ENCODE results near the gene CCDC181. TPM values are rescaled to one million over a fixed set of nuclear protein-coding genes. Genes with fewer than 3 reads are reported as not detected.

CCDC181 gene
- total and polyA plus RNA-seq, 4 donors: 0.02 to 0.08 TPM; not detected in 2

- Histone ChIP-seq H3K4me3 (ENCODE audit: low read depth in 1 of 3, low read length in 3 of 3) (no peak overlapping the region), H3K4me1 (ENCODE audit: control insufficient read depth in 4 of 4, insufficient read depth in 4 of 4, low read length in 3 of 4) (peaks cover 0 to 13% (median 6%) of the 10 kb centered on the region in 4 donors), H3K27ac (ENCODE audit: low read depth in 1 of 2, low read length in 2 of 2) (no peak overlapping the region), H3K27me3 (ENCODE audit: control insufficient read depth in 4 of 4, insufficient read depth in 4 of 4, low read length in 3 of 4) (no peaks in the 10 kb centered on the region), H3K36me3 (ENCODE audit: control insufficient read depth in 4 of 4, insufficient read depth in 3 of 4, low read depth in 1 of 4, low read length in 3 of 4) (peaks cover 1 to 4% (median 4%) of the 10 kb centered on the region in 4 donors), H3K9ac (ENCODE audit: low read depth in 1 of 2, low read length in 2 of 2) (no peak overlapping the region), H3K9me3 (ENCODE audit: control insufficient read depth in 4 of 4, low read length in 3 of 4) (no peaks in the 10 kb centered on the region)
- 97% methylated on average over 5 of the region's 5 CpGs for WGBS
- DNase-seq (ENCODE audit: low spot score): no peak
- TF ChIP-seq NR2F2 (IDR thresholded peaks at IDR 0.05) (no peak), MAX (IDR thresholded peaks at IDR 0.05) (no peak), TAF1 (conservative IDR thresholded peaks at IDR 0.05) (no peak), ZBTB33 (IDR thresholded peaks at IDR 0.05) (no peak), RXRA (IDR thresholded peaks at IDR 0.05) (no peak), HNF4G (IDR thresholded peaks at IDR 0.05) (no peak), GABPA (IDR thresholded peaks at IDR 0.05 in 1 of 2, conservative IDR thresholded peaks at IDR 0.05 in 1 of 2) (no peak), FOXA2 (IDR thresholded peaks at IDR 0.05) (no peak), HNF4A (conservative IDR thresholded peaks at IDR 0.05) (no peak), FOXA1 (IDR thresholded peaks at IDR 0.05) (no peak), REST (IDR thresholded peaks at IDR 0.05) (no peak), YY1 (IDR thresholded peaks at IDR 0.05) (no peak), RAD21 (IDR thresholded peaks at IDR 0.05) (no peak), SP1 (IDR thresholded peaks at IDR 0.05) (no peak), EGR1 (IDR thresholded peaks at IDR 0.05; ENCODE audit: low read depth in 2 of 2) (no peak)
- TF ChIP-seq, protein P1, sequence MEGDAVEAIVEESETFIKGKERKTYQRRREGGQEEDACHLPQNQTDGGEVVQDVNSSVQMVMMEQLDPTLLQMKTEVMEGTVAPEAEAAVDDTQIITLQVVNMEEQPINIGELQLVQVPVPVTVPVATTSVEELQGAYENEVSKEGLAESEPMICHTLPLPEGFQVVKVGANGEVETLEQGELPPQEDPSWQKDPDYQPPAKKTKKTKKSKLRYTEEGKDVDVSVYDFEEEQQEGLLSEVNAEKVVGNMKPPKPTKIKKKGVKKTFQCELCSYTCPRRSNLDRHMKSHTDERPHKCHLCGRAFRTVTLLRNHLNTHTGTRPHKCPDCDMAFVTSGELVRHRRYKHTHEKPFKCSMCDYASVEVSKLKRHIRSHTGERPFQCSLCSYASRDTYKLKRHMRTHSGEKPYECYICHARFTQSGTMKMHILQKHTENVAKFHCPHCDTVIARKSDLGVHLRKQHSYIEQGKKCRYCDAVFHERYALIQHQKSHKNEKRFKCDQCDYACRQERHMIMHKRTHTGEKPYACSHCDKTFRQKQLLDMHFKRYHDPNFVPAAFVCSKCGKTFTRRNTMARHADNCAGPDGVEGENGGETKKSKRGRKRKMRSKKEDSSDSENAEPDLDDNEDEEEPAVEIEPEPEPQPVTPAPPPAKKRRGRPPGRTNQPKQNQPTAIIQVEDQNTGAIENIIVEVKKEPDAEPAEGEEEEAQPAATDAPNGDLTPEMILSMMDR (IDR thresholded peaks at IDR 0.05; ENCODE audit: low read depth, low read length, missing input control): no peak
- TF ChIP-seq, protein P2, sequence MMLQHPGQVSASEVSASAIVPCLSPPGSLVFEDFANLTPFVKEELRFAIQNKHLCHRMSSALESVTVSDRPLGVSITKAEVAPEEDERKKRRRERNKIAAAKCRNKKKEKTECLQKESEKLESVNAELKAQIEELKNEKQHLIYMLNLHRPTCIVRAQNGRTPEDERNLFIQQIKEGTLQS (IDR thresholded peaks at IDR 0.05): no peak
These were observed 35.1 kb upstream of the CCDC181 start for GRCh38 chr1:169462385-169462784.

Data from liver (tissue), 9 donors.